Renal cortical epithelial cell (primary cell): ENCODE measurements around the gene F2R. TPM values are rescaled to one million over a fixed set of nuclear protein-coding genes. Genes with fewer than 3 reads are reported as not detected.
A peak's percentile ranks its signal among the peaks of the same experiment; 100 is the strongest.
"Not testable (repeated sequence)": the region's sequence is repeated elsewhere in the genome, so short reads cannot be mapped to it uniquely, and the experiment has no call there.

Experiments
- DNase-seq: peaks from one replicate; pipeline ENCODE4 v3.0.0-alpha.2; 2011; ENCODE audit warnings: low read depth
- total RNA-seq: library from RNA; depleted of rRNA; stranded (reverse); fragments of >200 nt; gene quantifications from 2 replicates; pipeline ENCODE4 v1.2.3, GENCODE V29; 2014

Gene F2R
- total RNA-seq, 1 donor from 2014 or later = 80.5 TPM

DNA sequence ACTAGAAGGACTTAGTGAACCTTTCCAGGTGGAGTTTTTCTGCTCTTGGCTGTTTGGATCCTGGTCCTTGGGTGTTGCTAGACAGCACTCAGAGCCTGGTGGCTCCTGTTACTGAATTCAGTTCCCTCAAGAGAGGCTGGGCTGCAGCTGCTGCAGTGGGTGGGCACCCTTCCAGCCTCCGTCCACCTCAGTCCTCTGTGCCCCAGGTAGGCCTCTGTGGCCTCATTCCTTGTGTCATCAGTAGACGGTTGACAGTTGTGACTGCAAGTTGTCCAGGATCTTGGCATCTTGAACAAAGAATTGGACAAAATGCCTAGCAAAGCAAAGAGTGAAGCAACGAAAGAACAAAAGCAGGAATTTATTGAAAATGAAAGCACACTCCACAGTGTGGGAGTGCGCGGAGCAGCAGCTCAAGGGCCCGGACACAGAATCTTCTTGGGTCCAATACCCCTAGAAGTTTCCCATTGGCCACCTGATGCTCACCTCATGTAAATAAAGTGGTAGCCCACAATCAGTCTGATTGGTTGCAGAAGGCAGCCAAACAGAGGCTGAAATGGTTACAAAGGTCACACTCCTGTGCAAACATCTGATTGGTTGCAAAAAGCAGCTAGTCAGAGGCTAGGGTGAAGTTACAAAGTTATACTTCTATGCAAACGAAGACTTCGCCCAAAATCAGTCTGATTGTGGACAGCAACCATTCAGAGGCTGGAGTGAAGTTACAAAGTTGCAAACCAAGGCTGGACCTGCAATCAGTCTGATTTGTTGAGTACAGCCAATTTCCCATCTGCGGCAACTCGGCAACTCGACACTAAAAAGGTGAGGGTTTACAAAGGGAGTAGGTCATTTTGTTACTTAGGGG is 40.1 kb downstream of the F2R start:
- no peak for DNase-seq

DNA sequence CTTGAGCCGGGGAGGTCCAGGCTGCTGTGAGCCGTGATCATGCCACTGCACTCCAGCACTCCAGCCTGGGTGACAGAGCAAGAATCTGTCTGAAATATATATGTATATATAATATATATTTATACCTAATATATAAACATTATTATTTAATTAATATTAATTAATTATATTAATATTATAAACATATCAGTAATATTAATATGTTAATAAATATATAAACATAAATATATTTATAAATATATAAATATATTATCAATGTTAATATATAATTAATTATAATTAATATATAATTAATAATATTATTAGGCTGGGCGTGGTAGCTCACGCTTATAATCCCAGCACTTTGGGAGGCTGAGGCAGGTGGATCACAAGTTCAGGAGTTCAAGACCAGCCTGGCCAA is 41.1 kb downstream of the F2R start:
- no peak for DNase-seq

DNA sequence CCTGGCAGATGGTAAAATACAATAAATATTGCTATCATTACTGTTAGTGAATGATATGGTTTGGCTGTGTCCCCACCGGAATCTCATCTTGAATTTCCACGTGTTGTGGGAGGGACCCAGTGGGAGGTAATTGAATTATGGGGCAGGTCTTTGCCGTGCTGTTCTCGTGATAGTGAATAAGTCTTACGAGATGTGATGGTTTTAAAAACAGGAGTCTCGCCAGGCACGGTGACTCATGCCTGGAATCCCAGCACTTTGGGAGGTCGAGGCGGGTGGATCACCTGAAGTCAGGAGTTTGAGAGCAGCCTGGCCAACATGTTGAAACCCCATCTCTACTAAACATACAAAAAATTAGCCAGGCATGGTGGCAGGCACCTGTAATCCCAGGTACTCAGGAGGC is 45.2 kb downstream of the F2R start:
- DNase-seq = peak; percentile 14

DNA sequence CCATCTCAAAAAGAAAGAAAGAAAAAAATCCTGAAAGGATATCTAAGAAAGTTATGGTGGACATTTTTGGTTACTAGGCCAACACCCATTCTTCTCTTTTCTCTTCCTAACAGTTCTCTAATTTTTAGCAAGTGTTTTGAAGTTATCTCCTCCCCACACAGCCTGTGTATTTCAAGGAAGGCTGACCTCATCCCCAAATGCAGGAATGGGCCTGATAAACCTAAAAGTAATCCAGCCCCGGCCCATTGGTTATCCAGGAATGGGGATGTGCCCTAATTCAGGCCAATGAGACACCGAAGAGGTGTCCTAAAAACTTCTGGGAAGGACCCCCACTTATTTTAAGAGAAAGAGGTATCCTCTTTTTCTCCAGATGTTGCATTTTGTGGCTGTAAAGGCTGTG is 46.6 kb downstream of the F2R start:
- DNase-seq = no peak

DNA sequence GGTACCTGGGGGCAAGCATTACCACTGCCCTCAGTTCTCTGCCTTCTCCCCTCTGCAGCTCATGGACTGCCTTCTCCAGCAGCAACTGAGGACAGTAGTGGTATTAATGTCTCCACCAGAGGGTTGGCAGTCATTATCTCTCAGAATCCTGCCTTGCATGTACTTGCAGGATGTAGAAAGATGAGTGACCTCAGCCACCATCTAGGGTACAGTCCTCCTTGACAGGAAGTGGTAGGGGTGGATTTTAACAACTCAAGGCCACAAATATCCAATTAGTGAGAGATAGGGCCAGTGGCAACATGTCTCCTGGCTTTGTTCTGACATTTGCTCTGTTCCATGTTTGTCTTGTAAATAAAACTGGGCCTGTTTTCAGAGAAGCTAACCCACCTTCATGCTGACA is 47.2 kb downstream of the F2R start:
- DNase-seq = no peak

DNA sequence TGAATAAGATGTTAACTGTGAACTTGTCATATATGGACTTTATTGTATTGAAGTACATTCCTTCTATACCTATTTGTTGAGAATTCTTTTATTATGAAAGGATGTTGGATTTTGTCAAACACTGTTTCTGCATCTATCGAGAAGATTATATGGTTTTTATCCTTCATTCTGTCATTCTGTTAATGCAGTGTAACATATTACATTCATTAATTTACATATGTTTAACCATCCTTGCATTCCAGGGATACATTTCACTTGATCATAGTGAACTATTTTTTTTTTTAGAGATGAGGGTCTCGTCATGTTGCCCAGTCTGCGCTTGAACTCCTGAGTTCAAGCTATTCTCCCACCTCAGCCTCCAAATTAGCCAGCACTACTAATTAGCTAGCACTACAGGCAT is 48.4 kb downstream of the F2R start:
- no peak for DNase-seq

DNA sequence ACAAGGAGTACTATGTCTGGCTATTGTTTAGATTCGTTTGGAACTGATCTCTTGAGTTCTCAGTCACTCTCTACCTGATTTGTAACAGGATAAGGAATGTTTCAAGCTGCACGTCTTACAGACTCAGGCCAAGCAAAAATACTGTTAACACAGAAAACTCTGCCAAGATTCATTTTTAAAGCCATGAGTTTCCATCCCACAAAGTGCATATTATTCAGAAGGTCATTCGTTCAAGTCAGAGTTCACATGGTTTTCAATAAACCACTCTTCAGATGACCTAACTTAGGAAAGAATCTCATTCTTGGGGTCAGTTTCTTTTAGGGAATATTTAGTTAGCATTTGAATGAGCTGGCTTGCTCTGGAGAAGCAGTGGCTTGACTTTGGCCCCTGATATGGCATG is 49.3 kb downstream of the F2R start:
- DNase-seq = no peak

DNA sequence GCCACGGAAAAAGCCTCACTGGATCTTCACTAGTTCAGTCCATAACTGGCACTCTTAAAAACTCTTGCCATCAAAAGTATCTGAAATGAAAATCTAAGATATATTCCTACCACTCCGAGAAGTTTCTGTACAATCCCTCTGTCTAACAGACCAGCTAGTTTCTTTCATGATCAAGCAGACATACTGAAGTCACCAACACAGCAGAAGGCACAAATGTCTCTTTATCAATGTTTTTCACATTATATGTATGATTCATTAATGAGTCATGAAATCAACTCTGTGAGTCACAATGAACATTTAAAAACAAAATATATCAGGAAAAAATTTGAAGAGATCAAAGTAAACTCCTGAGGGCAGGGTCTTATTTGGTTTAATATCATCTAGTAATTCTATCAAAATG is 50.8 kb downstream of the F2R start:
- peak; percentile 48 for DNase-seq

DNA sequence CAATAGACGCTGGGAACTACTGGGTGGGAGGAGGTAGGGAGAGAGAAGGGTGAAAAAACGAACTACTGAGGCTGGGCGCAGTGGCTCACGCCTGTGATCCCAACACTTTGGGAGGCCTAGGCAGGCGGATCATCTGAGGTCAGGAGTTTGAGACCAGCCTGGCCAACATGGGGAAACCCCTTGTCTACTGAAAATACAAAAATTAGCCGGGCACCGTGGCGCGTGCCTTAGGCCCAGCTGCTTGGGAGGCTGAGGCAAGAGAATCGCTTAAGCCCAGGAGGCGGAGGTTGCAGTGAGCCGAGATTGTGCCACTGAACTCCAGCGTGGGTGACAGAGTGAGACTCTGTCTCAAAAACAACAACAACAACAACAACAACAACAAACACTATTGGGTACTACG is 55.1 kb downstream of the F2R start:
- DNase-seq = not testable (repeated sequence)

DNA sequence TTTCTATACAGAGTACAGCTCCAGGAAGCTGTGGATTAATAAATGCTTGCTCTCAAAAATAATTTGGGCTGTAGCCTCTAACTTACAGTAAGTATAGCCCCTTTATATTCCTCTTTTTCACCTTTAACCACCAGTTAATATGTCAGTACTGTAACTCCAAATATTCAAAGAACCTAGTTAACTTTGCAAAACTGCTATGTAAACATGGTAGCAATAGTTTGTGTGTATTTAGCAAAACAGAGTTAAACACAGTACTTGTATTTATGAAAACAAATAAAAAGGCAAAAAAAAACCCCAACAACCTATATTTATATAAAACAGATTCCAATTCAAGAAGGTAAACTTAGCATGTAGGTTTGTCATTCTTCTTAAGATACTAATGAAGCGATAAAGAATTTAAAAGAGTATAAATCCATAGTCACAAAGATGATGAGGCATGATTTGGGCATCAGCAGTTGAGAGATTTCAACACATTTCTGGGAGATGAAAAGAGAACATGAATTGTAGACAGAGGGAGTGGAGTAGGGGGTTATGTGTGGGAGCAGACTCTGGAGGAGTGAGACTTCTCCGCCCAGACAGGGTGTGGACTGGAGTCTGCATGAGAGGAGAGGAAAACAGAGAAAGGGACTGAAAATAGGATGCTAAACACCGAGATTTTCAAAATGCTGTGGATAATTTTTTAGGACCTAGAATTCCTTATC is 55.9 kb downstream of the F2R start:
- DNase-seq = no peak

DNA sequence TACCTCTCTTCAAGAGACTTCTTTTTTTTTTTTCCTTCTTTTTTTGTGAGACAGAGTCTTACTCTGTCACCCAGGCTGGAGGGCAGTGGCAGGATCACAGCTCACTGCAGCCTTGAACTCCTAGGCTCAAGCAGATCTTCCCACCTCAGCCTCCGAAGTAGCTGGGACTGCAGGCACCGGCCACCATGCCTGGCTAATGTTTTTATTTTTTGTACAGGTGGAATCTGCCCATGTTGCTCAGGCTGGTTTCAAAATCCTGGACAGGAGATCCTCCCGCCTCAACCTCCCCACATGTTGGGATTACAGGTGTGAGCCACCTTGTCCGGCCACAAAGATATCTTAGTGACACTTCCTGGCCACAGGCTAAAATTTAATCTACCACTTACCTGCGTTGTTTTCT is 60.0 kb downstream of the F2R start:
- DNase-seq = no peak

DNA sequence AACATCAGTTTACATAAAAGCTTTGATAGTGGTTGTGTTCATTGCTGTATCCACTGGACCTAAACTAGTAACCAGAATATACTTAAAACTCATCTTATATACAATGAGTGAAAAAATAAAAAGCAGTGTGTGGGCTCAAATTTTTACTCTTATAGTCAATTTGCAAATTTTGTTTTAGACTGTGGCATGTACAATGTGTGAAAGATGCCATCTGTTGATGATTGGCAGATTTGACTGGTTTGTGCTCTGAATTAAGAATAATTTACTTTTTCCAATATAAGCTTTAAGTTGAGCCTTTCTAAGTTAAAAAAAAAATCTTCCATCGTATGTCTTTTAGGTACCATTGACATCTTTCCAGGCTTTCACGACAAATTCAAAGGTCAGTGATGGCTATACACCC is 60.5 kb downstream of the F2R start:
- no peak for DNase-seq

DNA sequence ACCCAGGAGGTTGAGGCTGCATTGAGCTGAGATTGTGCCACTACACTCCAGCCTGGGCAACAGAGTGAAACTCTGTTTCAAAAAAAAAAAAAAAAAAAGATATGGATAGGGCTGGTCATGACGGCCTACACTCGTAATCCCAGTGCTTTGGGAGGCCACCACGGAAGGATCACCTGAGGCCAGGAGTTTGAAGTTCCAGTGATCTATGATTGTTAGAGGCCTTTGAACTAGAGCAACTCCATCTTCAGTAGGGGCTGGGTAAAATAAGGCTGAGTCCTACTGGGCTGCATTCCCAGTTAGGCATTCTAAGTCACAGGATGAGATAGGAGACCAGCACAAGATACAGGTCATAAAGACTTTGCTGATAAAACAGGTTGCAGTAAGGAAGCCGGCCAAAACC is 64.7 kb downstream of the F2R start:
- DNase-seq = not testable (repeated sequence)

DNA sequence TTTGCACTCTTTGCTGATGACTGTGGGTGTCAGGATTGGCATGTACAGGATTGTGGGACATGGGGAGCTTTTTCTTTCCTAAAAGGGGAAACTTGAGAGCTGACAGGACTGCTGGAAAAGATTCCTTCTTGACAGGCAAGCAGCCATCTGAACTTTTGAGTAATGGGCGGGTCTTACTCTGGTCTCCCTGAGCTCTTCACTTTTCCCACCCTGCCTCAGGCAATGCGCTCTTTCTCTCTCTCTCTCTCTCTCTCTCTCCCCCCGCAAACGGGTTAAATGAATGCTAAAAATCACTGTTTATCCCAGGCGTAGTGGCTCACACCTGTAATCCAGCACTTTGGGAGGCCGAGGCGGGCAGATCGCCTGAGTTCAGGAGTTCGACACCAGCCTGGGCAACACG is 65.8 kb downstream of the F2R start:
- DNase-seq = no peak

DNA sequence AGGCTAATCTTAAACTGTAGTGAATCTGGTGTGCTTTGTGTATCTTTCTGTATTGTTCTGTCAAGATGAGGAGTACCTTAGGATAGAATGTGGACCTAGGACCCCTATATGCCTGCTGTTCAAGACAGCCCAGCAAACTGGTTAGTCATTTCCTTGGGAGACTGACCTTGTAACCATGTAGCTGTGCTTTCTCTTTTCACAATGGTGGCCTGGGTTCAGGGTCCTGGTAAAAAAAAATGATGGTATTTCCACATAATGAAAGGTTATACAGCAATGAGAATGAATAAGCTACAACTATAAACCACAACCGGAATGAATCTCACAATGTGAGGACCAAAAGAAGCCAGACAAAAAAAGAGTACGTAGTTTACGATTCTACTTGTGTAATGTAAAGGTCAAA is 66.5 kb downstream of the F2R start:
- peak; percentile 17 for DNase-seq

Other genes with a start within 250 kb of the F2R start
- 0.17 and 0.99 TPM in 2 replicates for gene F2RL2, start 92.7 kb upstream of the F2R start, total RNA-seq
- gene F2RL1, start 102.9 kb downstream of the F2R start, total RNA-seq = 119 and 170 TPM in 2 replicates
- gene S100Z, start 133.9 kb downstream of the F2R start, total RNA-seq = not detected in 2 replicates
- not detected in 2 replicates for gene CRHBP, start 236.9 kb downstream of the F2R start, total RNA-seq